Measurements from ENCODE around the gene FKBP4.

FKBP4 gene

GRCh38 chr12:2841056-2841650 is 46.4 kb downstream of the FKBP4 start:
- Histone ChIP-seq H3K36me3 (ENCODE audit: control insufficient read depth, insufficient read depth, low read length) (peaks cover 2% of the 10 kb centered on the region), H3K9me3 (ENCODE audit: control insufficient read depth, insufficient read depth, low read length) (no peaks in the 10 kb centered on the region), H3K27me3 (ENCODE audit: control insufficient read depth, insufficient read depth, low read length) (no peaks in the 10 kb centered on the region), H3K9ac (ENCODE audit: low read depth, low read length) (no peak overlapping the region), H3K4me1 (ENCODE audit: control insufficient read depth, insufficient read depth, low read length) (peaks cover 4% of the 10 kb centered on the region), H3K4me3 (ENCODE audit: low read depth, low read length) (no peak overlapping the region)

GRCh38 chr12:2842948-2843347 is 48.2 kb downstream of the FKBP4 start:
- Histone ChIP-seq H3K4me3 (ENCODE audit: low read depth, low read length) (no peak overlapping the region), H3K9me3 (ENCODE audit: control insufficient read depth, insufficient read depth, low read length) (no peaks in the 10 kb centered on the region), H3K4me1 (ENCODE audit: control insufficient read depth, insufficient read depth, low read length) (peaks cover 8% of the 10 kb centered on the region), H3K27me3 (ENCODE audit: control insufficient read depth, insufficient read depth, low read length) (no peaks in the 10 kb centered on the region), H3K9ac (ENCODE audit: low read depth, low read length) (no peak overlapping the region), H3K36me3 (ENCODE audit: control insufficient read depth, insufficient read depth, low read length) (no peaks in the 10 kb centered on the region)

GRCh38 chr12:2844786-2845185 is 50.0 kb downstream of the FKBP4 start:
- Histone ChIP-seq H3K27me3 (ENCODE audit: control insufficient read depth, insufficient read depth, low read length) (no peaks in the 10 kb centered on the region), H3K4me3 (ENCODE audit: low read depth, low read length) (no peak overlapping the region), H3K9ac (ENCODE audit: low read depth, low read length) (no peak overlapping the region), H3K4me1 (ENCODE audit: control insufficient read depth, insufficient read depth, low read length) (peaks cover 8% of the 10 kb centered on the region), H3K36me3 (ENCODE audit: control insufficient read depth, insufficient read depth, low read length) (no peaks in the 10 kb centered on the region), H3K9me3 (ENCODE audit: control insufficient read depth, insufficient read depth, low read length) (no peaks in the 10 kb centered on the region)

- Histone ChIP-seq H3K36me3 (ENCODE audit: control insufficient read depth, insufficient read depth, low read length) (no peaks in the 10 kb centered on the region), H3K9ac (ENCODE audit: low read depth, low read length) (no peak overlapping the region), H3K9me3 (ENCODE audit: control insufficient read depth, insufficient read depth, low read length) (no peaks in the 10 kb centered on the region), H3K4me1 (ENCODE audit: control insufficient read depth, insufficient read depth, low read length) (peaks cover 8% of the 10 kb centered on the region), H3K27me3 (ENCODE audit: control insufficient read depth, insufficient read depth, low read length) (no peaks in the 10 kb centered on the region), H3K4me3 (ENCODE audit: low read depth, low read length) (no peak overlapping the region)
Measured at GRCh38 chr12:2845280-2845679, 50.5 kb downstream of the FKBP4 start.

- no peak overlapping the region for H3K4me3 ChIP-seq (ENCODE audit: low read depth, low read length)
- H3K27me3 ChIP-seq (ENCODE audit: control insufficient read depth, insufficient read depth, low read length) = no peaks in the 10 kb centered on the region
- H3K4me1 ChIP-seq (ENCODE audit: control insufficient read depth, insufficient read depth, low read length) = no peaks in the 10 kb centered on the region
- no peaks in the 10 kb centered on the region for H3K36me3 ChIP-seq (ENCODE audit: control insufficient read depth, insufficient read depth, low read length)
- no peak overlapping the region for H3K9ac ChIP-seq (ENCODE audit: low read depth, low read length)
- H3K9me3 ChIP-seq (ENCODE audit: control insufficient read depth, insufficient read depth, low read length) = no peaks in the 10 kb centered on the region
Measured at GRCh38 chr12:2851931-2852330, 57.2 kb downstream of the FKBP4 start.

GRCh38 chr12:2853626-2854025 is 58.9 kb downstream of the FKBP4 start:
- Histone ChIP-seq H3K4me1 (ENCODE audit: control insufficient read depth, insufficient read depth, low read length) (no peaks in the 10 kb centered on the region), H3K27me3 (ENCODE audit: control insufficient read depth, insufficient read depth, low read length) (no peaks in the 10 kb centered on the region), H3K9ac (ENCODE audit: low read depth, low read length) (no peak overlapping the region), H3K36me3 (ENCODE audit: control insufficient read depth, insufficient read depth, low read length) (peaks cover 4% of the 10 kb centered on the region), H3K4me3 (ENCODE audit: low read depth, low read length) (no peak overlapping the region), H3K9me3 (ENCODE audit: control insufficient read depth, insufficient read depth, low read length) (no peaks in the 10 kb centered on the region)
